Fibroblast of skin of scalp (primary cell): ENCODE results near the gene MEGF10.

Experiments
- DNase-seq: peaks from one replicate; pipeline ENCODE4 v3.0.0-alpha.2; 2013

MEGF10 gene

GRCh38 chr5:127370631-127371030 lies 80.0 kb downstream of the MEGF10 start:
- no peak for DNase-seq

GRCh38 chr5:127373858-127374491 lies 83.4 kb downstream of the MEGF10 start:
- DNase-seq = no peak

- no peak for DNase-seq
These were observed 84.5 kb downstream of the MEGF10 start for GRCh38 chr5:127375124-127375523.

DNA sequence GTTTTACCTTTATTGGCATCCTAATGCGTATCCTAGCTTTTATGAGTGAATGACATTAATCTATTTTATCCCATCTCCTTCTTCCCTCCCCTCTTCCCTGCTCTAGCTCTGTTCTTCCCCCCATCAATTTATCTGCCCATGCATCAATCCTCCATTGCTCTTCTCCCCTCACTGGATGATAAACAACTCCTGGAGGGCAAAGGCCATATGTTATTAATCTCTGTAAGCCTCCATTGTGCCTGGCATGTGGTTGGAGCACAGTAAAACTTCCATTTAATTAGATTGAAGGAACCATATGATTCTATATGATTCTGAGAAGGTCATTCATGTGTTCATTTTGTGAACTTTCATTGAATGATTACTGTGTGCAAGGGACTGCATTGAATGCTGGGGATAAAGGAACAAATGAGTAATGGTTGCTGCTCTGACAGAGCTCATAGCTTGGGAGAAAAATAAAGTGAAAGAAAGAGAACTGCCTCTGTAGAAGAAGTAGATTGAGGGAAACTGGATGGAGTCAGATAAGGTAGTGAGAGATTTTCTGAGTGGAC lies 85.0 kb downstream of the MEGF10 start:
- DNase-seq = no peak

DNA sequence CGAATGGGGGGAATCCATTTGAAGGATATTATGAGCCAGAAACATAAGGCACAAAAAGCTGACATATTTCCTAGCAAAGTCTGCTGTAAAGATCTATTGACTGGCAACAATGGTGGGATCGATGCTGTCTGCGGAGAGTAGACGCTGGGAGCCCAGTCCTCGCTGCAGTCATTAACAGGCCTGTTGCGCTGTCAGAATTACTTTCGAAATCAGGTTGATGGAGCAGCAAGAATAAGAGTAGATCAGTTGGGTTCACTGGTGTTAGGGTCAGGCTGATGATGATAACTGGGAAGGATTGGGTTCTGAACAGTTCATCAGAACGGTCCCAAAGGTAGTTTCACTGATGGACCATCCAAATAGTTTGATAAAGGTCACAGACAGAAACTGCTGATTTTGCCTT lies 87.1 kb downstream of the MEGF10 start:
- DNase-seq = no peak

- DNase-seq = no peak
These were observed 95.3 kb downstream of the MEGF10 start for GRCh38 chr5:127385936-127386335.

GRCh38 chr5:127386557-127386956 lies 96.0 kb downstream of the MEGF10 start:
- DNase-seq = peak; percentile 59

DNA sequence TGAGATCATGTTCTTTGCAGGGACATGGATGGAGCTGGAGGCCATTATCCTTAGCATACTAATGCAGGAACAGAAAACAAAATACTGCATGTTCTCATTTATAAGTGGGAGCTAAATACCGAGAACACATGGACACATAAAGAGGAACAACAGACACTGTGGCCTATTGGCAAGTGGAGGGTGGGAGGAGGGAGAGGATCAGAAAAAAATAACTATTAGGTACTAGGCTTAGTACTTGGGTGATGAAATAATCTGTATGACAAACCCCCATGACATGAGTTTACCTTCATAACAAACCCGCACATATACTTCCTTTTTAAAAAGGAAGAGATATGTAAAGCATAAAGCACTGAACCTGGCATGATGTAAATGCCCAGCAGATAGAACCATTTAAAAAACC lies 99.0 kb downstream of the MEGF10 start:
- no peak for DNase-seq

DNA sequence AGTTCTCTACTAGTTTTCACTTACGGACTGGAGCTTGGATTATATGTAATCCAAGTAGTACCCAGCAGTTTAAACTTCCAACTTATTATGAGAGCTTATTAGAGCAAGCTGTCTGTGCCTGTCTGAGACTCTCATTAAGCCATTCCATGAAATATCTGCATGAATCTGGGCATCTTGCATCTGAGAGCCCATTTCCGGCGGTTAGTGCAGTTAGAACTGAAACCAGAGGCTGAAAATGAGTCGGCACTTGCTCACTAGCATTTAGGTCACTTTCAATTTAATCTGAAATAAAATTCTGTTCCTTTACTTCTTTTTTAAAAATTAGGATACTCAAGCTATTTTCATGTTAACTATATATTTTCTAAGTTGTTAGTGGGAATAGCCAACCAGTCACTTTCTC lies 102.2 kb downstream of the MEGF10 start:
- DNase-seq = no peak

GRCh38 chr5:127396490-127397155 lies 106.0 kb downstream of the MEGF10 start:
- no peak for DNase-seq

DNA sequence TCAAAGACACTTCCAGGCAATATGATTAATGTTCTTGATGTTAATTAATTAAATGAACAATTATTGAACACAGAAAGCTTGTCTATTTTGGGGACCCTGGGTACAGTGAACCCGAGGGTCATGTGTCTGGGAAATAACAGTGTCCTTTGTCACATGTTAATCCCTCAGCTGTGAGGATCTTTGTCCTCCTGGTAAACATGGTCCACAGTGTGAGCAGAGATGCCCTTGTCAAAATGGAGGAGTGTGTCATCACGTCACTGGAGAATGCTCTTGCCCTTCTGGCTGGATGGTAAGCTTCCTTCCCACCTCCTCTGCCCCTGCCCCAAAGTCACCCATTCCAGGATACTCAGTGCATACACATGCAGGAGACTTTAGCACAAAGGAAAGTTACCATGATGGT lies 107.9 kb downstream of the MEGF10 start:
- no peak for DNase-seq

- no peak for DNase-seq
These were observed 108.5 kb downstream of the MEGF10 start for GRCh38 chr5:127399068-127399467.

DNA sequence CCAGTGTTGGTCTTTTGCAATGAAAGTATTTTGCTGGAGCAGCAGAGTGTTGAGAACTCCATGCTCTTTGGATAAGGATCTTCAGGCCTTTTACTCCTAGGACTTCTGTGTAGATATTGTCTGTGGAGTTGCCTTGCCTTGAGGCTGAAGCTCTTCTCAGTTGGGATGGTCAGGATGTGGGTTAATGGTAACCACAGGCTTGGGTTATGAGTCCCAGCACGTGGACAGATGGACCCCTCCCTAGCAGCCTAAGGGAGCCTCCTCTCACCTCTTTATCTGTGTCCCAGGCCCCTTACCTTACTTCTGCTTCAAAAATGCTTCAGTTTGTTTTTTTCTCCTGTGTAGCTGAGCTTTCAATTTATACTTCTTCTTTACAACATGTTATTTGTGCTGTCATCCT lies 109.9 kb downstream of the MEGF10 start:
- DNase-seq = no peak

DNA sequence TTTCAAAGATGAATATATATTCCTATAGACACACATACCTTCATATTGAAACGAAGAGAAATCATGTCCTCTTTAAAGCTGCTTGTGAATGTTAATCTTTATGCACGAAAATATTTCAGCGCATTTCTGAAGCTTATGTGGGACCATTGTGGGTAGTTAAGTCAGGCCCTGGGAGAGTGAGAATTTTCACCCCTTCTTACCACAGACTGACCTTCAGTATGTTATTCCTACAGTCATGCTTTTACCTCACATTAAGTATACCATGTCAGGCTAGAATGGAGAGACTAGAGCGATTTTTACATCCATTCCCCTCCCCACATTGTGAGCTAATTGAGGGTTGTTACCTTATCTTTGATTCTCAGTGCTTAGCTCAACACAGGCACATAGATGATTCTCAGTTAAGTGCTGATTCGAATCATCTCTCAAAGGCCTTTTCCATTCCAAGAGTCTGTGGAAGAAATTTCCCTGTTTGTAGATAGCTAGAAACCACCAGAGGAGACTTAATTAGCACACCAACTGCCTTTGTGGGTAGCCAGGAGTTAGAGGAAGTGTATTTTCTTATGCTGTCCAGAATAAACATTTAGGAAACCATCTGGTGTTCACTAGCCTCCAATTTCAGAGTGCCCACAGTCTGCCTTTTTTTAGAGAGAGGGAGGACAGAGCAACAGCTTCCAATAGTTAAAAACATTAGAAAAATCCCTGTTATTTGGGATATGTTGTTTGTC lies 110.5 kb downstream of the MEGF10 start:
- DNase-seq = peak; percentile 14

- DNase-seq = no peak
These were observed 111.8 kb downstream of the MEGF10 start for GRCh38 chr5:127402361-127402760.

GRCh38 chr5:127404190-127404589 lies 113.6 kb downstream of the MEGF10 start:
- DNase-seq = no peak

DNA sequence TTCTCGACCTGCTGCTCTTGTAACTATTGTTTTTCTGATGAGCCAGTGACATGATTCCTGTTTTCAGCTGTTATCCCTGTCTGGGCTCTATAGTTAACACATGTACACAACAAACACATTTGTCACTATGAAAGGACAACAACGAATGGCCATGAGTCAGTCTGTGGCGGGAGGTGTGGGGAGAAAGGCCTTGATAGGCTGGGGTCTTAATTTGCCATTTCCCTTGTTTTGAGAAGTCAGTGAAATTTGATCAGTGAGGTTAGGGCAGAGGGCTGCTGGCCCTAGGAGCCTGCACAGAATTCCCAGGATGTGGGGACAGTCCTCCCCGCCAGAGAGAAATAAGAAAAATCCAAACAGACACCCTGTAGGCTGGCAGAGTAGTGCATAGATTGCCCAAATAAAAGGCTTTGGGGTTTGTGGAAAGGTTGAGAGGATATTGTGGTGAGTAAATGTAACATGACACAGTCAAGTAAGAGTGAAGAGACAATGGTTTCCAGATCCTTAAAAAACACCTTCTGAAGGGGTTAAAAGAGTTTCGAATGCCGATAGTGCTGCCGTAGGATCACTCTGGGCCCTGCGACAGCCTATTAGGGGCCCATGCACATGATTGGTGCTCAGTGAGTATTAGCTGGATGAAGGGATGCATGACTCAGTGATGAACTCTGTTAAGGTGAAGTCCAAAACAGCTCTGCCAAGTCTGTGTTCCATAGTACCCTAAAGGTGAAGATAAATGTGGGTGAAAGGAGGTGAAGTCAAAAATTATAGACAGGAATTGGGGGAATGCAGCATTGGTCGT lies 115.9 kb downstream of the MEGF10 start:
- no peak for DNase-seq

DNA sequence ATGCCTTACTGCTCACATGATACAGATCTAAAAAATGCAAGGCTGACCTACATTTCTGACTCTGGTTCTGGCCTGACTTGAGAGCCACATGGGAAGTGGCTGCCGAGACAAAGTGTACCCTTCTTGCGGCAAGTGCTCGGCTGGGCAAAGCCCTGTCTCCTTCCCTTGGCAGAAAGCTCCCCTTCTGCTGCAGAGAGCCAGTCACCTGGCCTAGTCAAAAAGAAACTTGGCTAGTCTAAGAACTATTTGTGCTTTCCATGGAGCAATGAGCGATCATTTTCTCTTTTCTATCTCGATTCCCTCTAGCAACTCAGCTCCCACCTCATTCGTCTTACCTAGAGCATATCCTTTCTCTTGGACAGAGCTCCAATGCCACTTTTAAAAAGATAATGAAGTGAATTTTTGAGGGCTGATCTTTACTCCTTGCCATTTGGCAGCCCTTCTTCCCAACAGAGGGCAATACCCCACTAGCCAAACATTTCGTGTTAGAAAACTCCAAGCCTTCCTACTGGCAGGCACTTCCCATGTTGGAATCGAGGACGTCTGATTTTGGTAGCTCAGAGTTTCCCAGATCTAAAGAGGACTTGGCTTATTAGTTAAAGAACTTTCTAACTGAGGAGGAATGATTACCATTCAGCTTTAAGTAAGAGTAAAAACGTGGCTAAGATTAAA lies 118.8 kb downstream of the MEGF10 start:
- no peak for DNase-seq

- DNase-seq = no peak
These were observed 119.5 kb downstream of the MEGF10 start for GRCh38 chr5:127409921-127410675.

- DNase-seq = no peak
These were observed 120.4 kb downstream of the MEGF10 start for GRCh38 chr5:127410959-127411358.

DNA sequence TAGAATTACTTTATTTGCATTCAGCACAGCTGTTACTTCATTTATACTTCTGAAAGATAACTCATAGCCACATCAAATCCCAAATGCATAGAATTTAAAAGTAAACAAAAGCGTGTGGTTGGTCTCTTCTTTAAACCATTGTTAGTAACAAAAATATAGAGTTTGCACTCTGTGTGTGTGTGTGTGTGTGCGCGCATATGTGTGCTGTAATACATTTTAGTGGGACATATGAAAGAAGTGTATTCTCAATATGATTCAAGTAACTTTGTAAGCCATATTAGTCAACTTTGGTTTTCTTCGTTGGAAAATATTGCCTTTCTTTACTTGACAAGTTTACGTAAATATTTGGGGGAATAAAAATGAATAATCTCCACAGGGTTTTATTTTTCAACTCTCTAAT lies 120.8 kb downstream of the MEGF10 start:
- no peak for DNase-seq
